Activated CD4-positive, alpha-beta T cell treated with anti-CD3 and anti-CD28 coated beads for 4 hours (primary cell): ENCODE measurements around the gene MAD2L2.

Experiments
- DNase-seq, 2 donors: peaks; one replicate each; pipeline ENCODE4 v3.0.0-alpha.2; 2020

Gene MAD2L2

DNA sequence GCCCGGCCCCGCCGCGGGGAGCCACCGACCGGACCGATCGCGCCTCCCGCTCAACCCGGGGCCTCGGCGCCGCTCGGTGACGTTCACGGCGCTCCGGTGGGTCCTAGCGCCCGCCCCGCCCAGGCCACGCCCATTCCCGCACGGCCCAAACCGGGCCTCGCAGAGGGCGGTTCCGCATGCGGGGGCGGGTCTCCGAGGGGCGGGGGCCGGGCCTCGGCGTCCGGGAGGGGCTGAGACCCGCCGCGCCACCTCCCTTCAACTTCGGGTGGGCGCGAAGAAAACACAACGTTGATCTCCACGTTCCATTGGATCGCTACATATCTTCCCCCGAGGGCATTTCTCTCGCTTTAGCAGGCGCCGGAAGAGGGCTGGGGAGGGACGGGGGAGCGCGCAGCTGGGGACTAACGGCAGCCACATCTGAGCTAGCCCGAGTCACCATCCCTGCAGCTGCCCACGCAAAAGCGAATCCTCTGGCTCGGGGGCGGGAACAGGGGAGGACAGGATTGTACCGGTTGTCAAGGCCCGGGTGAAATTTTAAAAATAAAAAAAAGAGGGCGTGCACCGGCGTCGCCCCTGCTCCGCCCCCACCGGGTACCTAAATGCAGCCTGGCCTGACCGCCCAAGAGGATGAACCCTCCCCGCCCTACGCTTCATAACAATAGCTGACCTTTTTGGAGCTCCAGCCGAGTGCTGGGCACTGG lies at the start of gene MAD2L2:
MAD2L2 (minus strand) TSS at position 78 of the 701 bp plus-strand sequence. CDS start 547 bp downstream, outside the sequence.
- DNase-seq = peak; percentile 90 to 91

DNA sequence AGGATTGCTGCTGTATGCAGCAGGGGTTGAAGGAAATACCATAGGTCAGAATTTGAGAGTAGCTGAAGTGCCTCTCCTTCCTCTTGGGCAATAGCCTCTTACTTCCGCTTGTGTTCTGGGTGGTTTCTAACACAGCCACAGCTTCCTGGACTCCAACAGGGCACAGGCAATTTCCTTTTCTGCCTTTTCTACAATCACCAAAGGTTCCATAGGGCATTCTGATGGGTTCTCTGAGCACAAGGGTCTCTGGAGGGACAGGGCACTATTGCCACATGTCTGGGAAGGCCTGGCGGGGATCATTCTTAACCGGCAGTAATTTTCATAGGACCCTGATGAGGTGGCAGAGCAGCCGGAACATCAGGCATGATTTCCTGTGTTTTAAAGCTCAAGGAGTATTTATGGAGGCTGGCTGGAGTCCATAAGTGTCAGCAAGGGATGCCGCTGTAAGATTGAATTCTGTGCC lies 49.5 kb upstream of the MAD2L2 start:
- peak in 1 of 2 donors; percentile 26 for DNase-seq

- DNase-seq = no peak
Measured at GRCh38 chr1:11729498-11730428, 48.8 kb upstream of the MAD2L2 start.

- DNase-seq = no peak
Measured at GRCh38 chr1:11729155-11729497, 48.2 kb upstream of the MAD2L2 start.

GRCh38 chr1:11728126-11728806 lies 47.3 kb upstream of the MAD2L2 start:
- no peak for DNase-seq

- DNase-seq = no peak
Measured at GRCh38 chr1:11727119-11727518, 46.2 kb upstream of the MAD2L2 start.

DNA sequence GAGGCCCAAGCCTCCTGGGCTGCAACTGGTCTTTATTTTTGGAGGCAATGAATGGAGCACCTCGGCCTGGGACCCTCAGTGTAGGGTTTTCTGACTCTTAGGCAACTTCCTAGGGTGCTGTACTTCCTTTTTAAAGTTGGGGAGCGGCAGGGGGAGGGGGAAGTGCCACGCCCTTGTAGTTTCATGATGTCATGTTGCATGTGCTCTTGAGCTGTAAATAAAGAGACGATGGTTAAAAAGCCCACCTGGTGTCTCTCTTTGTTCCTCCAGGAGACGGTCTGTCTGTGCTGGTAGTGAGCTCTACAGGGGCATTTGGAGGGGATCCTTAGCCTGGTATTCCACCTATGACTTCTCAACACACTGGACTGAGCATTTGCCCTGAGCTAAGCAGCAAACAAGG lies 44.7 kb upstream of the MAD2L2 start:
- no peak for DNase-seq

DNA sequence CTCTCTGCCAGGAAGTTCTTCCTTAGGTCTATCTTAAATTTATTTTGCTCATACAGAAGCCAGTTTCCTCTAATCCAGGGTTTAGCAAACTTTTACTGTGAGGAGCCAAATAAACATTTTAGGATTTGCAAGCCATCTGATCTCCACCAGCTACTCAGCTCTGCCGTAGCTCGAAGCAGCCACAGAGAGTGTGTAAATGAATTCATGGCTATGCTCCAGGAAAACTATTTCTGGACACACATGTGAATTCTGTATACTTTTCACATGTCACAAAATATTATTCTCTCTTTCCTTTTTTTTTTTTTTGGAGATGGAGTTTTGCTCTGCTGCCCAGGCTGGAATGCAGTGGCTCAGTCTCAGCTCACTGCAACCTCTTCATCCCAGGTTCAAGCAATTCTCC lies 41.6 kb upstream of the MAD2L2 start:
- DNase-seq = no peak

DNA sequence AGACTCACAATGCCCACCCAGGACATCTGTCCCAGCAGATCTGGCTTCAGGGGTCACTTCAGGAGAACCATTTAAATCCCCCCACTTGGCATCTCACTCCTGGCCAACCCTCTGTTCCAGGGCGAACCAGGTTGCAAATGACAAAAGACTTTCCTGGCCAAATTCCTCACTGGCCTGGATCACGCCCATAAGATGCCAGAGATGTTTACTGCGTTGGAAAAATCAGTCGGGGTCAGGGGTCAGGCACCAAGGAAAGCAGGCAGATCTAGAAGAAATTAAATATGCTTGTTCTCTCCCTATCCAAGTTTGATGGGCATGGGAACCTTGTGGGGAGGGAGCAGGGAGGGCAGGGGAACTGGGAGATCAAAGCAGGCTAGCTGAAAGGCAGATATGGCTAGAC lies 40.4 kb upstream of the MAD2L2 start:
- no peak for DNase-seq

DNA sequence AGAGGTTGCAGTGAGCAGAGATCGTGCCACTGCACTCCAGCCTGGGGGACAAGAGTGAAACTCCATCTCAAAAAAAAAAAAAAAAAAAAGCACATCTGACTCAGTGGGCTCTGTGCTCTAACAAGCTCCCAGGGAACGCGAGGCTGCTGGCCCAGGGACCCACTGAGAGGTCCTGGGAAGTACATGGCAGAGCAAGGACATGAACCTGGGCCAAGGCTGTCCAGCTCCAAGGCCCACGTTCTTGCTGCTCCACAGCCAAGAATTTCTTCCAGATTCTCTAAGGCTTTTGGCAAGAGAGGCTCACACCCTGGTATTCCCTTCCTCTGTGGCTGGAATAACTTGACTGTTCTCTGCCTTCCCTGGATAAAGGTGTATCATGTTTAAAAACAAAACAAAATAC lies 39.6 kb upstream of the MAD2L2 start:
- DNase-seq = no peak

GRCh38 chr1:11720033-11720376 lies 39.1 kb upstream of the MAD2L2 start:
- no peak for DNase-seq

DNA sequence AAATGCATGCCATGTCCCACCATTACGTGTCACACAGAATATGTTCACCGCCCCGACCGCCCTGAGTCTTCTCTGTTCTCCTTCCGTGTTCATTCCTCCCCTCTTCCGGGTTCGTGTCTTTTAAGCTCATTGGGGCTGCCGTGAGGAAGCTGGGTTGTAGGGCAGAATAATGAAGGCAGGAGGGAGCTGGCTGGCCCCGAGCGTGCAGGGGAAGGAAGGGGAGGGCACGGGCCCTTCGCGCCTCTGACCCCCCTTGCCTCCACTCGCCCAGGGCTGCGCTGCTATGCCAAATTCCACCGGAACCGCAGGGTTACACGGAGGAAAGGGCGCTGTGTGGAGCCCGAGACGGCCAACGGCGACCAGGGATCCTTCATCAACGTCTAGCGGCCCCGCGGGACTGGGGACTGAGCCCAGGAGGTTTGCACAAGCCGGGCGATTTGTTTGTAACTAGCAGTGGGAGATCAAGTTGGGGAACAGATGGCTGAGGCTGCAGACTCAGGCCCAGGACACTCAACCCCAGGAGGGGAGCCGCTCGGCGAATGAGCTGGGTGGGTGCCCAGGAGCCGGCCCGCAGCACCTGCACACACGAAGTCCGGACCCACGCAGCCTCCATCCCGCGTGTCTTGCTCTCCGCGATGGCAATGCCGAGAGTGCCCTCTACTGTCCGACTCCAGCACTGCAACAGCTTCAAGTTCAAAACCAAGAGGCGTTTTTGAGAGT lies 38.5 kb upstream of the MAD2L2 start:
- peak; percentile 84 to 91 for DNase-seq

GRCh38 chr1:11714831-11715575 lies 34.1 kb upstream of the MAD2L2 start:
- DNase-seq = no peak

GRCh38 chr1:11713095-11713494 lies 32.1 kb upstream of the MAD2L2 start:
- DNase-seq = no peak

DNA sequence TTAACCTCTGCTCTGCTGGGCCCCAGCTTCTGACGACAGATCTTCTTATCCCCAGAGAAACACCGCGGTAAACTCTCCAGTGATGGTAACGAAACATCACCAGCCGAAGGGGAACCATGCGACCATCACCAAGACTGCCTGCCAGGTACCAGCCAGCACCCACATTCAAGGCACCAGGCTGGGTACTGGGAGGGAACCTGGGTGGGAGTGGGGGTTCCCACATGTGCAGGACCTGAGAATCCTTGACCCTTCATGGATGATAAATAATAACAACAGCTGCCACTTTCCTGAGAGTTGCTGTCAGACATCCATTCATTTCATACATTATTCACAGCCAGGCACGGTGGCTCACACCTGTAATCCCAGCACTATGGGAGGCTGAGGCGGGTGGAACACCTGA lies 31.3 kb upstream of the MAD2L2 start:
- DNase-seq = no peak

DNA sequence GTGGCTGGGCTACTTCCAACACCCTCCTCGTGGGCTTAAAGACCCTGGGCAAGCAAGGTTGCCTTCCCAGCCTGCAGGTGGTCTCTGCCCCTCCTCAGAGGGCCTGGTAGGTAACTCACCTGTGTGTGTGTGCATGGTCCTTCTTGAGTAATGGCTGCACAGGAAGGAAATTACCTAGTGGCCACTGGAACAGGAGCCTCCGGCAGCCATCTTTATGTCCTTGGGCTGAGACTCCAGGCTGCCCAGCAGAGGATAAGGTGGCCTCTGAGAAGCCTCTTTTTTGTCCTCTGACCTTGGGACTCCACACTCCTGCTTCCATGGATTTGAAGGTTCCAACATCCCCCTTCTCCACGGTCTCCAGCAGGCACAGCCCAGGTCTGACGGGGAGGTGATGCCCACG lies 30.5 kb upstream of the MAD2L2 start:
- DNase-seq = no peak

- DNase-seq = no peak
Measured at GRCh38 chr1:11708554-11709350, 27.8 kb upstream of the MAD2L2 start.

DNA sequence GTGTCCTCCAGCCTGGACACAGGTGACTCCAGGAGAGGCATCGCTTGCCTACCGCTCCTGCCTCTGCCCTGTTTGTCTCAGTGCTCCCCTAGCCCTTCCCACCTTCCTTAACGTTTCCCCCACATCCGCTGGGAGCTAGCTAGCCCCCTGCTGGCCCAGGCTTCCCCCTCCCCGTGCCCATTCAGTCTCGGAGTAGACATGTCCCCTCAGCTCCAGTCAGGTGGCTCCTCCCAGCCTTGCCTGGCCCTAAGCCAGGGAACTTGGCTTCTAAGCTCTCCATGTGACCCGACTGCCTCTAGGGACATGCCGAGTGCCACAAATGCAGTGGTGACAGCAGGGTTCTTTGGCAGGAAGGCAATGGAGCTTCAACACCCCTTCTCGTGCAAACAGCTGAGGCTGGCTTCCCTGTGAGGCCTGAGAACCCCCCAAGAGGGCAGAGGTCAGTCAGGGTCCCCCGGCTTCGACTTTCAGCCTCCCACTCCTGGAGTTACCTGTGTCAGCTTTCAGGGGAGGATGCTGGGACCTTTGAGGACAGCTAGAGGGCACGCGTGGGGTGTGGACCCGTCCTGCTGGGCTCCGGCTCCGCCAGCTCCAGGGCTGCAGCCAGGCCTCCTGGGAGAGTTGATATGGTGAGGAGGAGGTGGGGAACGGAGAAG lies 26.8 kb upstream of the MAD2L2 start:
- no peak for DNase-seq

GRCh38 chr1:11706292-11706691 lies 25.3 kb upstream of the MAD2L2 start:
- no peak for DNase-seq

- DNase-seq = no peak
Measured at GRCh38 chr1:11705596-11705995, 24.6 kb upstream of the MAD2L2 start.
